Right lobe of liver (tissue), 4 donors: ENCODE data around the gene PIGT.

Source experiments
- POLR2A ChIP-seq: fragments of 450-650 bp; IDR thresholded peaks from one replicate; pipeline ENCODE4 v1.6.1; 2017; ENCODE audit warnings: antibody characterized with exemption, mild to moderate bottlenecking
- TF ChIP-seq, protein P1 (sequence below), 4 donors: fragments of 200-600 bp in 3 of 4; fragments of 450-650 bp in 1 of 4; IDR thresholded peaks; one replicate each; pipeline versions ENCODE4 v1.5.1 to v1.8.0; 2016 to 2022; ENCODE audit warnings: antibody characterized with exemption in 4 of 4, mild to moderate bottlenecking in 2 of 4
- donor health status: DM: no; HTN: no; CAD: no.
- donor health status: DM: no; HTN: no; CAD: no.
- donor health status: DM: no; HTN: yes; CAD: no.

DNA sequence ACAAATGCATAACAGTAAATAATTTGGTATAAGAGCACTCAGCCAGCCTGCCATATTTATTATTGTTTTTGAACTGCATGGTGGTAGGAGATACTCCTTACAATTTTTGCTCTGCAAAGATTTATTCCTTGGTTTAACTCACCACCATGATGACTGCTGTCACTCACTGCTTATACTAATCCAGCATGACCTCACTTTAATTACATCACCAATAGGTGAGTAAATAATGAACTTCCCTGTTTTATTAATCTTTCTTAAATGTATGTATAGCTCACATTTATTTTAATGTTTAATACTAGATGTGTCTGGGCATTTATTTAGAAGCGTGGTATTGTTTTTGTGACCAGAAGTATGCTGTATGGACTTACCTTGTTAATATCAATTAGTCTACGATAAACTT is 25.0 kb upstream of the PIGT start:
- TF ChIP-seq, protein P1, sequence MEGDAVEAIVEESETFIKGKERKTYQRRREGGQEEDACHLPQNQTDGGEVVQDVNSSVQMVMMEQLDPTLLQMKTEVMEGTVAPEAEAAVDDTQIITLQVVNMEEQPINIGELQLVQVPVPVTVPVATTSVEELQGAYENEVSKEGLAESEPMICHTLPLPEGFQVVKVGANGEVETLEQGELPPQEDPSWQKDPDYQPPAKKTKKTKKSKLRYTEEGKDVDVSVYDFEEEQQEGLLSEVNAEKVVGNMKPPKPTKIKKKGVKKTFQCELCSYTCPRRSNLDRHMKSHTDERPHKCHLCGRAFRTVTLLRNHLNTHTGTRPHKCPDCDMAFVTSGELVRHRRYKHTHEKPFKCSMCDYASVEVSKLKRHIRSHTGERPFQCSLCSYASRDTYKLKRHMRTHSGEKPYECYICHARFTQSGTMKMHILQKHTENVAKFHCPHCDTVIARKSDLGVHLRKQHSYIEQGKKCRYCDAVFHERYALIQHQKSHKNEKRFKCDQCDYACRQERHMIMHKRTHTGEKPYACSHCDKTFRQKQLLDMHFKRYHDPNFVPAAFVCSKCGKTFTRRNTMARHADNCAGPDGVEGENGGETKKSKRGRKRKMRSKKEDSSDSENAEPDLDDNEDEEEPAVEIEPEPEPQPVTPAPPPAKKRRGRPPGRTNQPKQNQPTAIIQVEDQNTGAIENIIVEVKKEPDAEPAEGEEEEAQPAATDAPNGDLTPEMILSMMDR (IDR thresholded peaks at IDR 0.05): no peak
- TF ChIP-seq POLR2A: no peak
